ENCODE data around the gene ETFB.

Gene ETFB

DNA sequence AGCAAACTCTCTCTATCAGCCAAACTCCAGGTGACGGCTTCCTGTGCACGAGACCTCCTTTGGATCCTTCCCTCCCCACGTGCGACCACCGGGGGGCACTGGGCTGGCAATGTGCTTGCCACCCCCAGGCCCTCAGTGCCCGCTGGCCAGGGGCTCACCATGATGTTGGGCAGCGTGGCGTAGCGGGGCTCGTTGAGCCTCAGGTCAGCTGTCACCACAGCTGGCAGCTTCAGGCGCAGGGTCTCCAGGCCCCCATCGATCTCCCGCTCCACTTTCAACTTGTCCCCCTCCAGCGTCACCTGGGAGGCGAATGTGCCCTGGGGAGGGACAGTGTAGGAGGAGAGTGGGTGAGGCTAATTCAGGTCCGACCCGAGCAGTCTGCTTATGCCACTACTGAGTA is 19.4 kb downstream of the ETFB start:
- DNase-seq = no peak

DNA sequence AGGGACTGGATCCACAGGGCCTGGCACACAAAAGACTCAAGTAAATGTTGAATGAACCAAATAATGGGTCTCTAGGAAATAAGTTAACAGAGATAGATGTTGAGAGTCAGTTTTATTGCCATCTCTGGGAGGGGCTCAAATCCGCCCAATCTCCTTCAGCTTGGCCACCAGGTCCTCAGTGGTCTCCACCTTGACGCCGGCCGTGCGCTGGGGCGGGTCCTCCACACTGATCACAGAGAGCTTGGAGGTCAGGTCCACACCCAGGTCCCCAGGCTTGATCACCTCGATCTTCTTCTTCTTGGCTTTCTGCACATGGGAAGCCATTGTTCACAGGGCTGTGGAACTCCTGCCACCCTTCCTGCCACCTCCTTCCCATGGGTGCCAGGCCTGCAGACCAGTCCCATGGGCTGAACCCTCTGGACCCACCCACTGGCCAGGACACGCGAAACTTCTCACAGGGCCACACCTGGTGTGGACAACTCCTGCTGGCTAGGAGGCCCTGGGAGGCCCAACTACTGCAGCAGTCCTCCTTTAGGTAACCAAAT is 21.0 kb downstream of the ETFB start:
- no peak for DNase-seq

DNA sequence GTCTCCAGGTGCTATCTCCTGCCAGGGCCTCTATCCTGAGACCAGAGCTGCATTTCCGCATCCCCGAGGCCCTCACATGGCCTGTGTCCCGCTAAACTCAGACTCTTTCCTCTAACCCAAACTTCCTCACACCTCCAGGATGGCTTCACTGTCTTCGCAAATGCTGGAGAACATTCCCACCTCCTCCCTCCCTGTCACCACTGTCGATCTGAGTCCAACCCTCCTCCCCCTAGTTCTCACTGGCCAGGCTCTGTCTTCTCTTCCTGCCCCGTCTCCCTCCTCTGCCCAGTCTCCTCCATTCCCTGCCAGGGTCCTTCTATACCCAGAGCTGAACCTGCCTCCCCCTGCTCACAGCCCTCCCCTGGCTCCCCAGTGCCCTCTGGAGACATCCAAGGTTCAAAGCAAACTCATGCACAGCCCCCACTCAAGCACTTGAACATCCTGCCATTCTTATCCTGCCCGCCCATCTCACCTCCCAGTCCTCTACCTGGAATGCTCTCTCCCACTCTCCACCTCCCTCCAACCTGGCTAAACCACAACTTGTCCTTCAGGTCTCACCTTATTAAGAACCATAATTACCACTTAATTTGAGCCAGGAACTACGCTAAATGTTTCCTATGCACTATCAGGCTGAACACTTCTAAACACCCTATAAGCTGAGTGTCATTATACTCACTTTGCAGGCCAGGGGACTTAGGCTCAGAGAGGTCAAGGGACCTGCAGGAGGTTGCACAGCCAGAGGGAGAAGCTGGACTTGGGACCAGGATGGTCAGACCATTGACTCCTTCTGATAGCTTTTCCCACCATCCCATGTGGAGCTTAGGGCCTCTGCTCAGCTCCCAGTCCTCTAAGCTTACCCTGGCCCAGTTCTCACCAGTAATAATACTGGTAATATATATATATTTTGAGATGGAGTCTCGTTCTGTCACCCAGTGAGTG is 23.3 kb downstream of the ETFB start:
- DNase-seq = no peak

DNA sequence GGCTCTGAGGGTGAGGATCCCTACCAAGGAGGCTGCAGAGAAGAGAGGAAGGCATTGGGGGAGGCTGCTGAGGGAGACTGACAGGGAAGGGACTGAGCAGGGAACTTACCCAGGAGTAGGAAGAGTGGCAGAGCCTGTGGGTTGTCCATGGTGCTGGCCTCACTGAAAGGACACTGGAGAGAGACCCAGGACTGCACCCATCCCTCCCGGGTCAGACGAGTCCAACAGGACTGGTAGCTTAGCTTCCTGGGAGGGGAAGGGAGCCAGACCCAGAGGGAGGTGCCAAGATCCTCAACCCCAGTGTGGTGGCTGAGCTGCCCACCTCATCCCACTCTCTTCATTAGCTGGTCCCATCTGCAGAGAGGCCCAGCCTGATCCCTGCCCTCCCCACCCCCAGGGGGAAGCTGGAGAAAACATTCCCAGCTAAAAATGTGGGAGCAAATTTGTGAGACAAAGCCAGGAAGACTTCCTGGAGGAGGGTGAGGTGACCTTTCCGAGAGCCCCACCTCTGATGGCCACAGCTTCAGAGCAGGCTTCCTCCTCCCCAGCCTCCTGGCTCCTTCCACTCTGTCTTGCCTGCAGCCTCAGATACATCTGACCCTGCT is 24.1 kb downstream of the ETFB start, which contains the start of gene VSIG10L:
Gene VSIG10L (minus strand): TSS at position 164 of the 605 bp plus-strand sequence. CDS start 15 bp downstream, at position 149.
- DNase-seq = no peak

DNA sequence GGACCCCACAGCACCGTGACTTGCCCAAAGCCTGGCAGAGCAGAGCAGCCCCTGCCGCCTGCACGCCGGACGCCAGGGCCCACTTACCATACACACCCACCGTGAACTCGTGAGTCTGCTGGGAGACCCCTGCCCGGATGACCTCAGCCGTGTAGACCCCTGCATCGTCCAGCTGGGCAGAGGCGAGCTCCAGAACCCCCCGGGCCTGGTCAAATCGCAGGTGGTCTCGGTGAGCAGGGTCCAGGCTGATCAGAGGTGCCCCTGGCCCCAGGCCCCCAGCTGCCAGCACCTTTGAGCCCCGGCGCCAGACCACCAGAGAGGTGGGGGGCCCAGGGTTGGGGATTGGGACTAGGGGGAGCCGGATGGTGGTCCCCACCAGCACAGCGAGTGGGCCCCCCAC is 25.1 kb downstream of the ETFB start:
- DNase-seq = no peak

DNA sequence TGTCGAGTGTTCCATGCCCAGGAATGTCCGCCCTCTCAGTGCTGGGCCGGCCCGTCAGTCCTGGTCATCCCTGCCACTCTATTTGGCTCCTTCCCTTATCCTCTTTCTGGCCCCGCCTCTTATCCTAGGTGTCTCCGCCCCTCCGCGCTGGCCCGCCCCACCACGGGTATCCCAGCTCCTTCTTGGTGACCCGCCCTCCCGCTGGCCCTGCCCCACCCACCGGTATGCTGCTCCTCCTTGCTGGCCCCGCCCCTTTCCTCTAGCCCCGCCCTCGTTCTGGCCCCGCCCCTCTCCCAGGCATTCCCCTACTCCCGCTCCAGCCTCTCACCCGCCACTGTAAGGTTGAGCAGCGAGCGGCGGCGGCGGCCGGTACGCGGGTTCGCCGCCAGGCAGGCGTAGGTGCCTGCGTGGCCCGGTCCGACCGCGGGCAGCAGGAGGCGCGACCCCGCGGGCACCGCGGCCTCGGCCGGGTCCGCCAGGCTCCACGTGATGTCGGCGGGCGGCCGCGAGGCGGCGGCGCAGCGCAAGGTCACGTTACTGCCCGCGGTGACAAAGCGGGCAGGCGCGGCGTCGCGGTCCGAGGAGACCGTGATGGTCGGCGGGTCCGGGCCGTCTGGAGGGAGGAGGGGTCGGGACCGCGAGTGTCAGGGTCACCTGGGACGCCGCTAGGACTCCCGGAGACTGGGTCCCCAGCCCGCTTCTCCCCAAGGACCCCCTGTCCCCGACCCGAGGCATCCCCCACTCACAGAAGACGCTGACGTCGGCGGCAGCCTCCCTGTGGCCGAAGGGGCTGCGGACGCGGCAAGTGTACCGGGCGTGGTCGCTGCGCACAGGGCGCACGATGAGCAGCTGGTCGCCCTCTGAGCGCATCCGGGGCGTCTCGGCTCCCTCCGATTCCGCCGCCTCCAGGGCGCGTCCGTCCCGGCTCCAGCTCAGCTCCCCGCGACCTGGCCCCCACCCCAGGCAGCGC is 26.2 kb downstream of the ETFB start:
- peak; percentile 55 for DNase-seq

DNA sequence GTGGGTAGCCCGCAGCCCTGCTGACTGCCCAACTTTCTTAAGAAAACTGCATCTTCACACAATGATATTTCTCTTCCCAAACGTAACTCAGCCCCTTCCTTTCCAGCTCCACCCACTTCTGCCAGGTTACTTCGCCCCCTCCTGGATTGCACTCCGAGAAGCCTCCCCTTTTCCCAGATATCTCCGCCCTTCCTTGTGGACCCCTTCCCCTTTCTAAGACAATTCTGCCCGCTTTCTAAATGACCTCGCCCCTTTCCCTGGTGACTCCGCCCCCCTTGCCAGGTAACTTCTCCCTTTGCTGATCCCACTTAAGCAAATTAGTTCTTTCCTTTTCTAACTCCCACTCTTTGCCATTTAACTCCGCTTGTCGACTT is 26.9 kb downstream of the ETFB start:
- DNase-seq = peak; percentile 30

DNA sequence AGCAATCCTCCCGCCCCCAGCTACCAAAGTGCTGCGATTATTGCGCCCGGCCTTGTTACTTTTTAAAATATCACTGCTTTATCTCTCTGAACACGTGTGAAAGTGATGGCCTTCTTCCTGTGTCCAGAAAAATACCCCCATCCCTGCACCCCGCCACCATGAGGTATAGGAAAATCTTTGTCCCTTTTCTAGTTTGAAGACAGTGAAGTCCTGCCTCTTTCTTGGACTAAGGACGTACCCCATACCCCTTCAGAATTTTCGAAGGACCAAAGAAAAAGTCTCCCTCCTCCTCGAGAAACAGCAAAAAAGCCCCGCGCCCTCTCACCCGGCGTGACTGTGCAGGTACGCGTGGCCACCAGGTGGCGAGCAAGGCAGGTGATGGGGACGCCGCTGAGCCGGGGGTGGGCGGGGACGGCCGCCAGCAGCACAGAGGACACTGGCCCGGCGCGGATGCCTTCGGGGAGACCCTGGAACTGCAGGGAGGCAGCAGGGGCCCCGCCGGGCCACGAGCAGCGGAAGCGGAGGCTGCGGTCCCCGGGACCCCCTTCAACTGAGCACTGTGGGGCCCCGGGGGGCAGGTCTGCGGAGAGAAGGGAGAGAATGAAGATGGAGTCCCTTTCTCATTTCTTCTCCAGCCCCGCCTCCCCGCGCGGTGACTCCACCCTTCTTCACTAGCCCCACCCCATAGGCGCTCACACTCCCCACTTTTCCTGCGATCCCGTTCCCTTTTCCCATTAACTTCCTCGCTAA is 27.4 kb downstream of the ETFB start:
- peak; percentile 64 for DNase-seq

DNA sequence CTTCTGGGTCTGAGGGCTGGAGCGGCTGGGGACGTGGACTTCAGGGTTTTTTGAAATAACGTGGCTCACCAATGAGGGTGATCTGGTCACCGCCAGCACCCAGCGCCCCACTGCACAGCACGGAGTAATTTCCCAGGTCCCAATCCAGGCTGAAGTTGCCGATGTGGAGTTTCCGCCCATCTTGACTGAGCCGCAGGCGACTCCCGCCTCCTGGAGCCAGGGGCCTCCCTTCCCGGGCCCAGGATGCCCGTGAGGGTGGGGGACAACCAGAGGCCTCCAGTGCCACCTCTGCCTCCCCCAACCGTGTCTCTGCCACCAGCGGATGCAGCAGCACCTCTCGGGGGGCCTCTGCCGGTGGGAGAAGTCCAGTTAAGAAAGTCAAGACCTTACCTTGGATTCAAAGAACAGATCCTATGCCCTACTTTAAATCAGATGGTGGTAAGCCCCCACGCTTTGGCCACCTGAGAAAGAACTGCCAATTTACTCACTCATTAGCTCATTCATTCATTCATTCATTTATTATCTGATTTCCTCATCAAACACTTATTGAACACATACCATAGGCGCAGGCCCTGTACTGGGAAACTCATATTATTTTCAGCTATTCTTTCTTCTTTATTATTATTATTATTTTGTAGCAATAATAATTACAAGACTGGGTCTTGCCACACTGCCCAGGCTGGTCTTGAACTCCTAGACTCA is 28.2 kb downstream of the ETFB start:
- no peak for DNase-seq

DNA sequence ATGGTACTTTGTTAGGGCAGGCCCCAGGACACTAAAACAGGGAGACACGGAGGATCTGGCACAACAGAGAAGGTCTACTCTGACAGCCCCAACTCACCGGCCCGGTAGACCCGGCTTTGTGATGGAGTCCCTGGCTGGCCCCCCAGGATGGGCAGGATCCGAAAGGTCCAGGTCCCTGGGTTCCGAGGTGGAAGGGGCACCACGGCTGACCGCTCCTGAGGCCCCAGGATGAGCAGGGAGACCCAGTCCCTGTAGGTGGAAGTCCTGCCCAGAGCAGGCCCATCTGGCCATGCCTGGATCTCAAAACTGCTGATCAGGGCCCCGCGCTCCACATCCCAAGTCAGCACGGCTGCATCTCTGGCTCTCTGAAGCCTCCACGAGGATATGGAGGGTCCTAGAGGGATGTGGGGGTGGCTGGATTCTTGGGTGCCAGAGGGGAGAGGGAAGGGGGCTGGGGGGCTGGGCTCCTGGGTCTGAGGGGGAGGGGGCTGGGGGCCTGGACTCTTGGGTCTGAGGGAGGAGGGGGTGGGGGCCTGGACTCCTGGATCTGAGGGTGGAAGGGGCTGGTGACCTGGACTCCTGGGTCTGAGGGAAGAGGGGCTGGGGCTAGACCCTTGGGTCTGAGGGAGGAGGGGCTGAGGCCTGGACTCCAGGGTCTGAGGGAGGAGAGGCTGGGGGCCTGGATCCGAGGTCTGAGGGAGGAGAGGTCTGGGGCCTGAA is 28.9 kb downstream of the ETFB start:
- no peak for DNase-seq

DNA sequence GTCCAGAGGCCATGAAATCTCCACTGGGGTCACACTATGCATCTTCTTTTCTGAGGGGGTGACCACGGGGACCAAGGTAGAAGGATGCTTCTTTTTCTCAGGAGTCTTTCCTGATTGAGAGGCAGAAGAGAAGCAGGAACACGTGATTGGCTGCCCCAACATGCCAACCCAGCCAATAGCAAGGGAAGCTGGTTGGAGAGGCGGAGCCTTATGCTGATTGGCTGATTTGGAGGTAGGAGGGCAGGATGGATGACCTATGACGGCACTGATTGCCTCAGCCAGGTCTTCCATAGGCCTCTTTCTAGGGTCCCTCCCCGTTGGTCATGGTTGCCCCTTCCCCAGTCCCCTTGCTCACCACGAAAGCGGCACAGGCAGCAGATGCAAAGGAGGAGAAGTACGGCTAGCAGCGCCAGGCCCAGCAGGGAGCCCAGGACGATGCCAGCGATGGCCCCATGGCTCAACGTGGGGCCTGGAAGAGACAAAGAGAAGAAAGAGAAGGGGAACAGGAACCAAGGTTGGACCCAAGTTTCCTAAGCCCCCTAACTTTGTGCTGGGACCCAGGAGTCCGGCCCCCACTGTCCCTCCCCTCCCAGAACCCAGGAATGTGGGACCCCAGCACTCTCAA is 32.2 kb downstream of the ETFB start:
- DNase-seq = no peak

DNA sequence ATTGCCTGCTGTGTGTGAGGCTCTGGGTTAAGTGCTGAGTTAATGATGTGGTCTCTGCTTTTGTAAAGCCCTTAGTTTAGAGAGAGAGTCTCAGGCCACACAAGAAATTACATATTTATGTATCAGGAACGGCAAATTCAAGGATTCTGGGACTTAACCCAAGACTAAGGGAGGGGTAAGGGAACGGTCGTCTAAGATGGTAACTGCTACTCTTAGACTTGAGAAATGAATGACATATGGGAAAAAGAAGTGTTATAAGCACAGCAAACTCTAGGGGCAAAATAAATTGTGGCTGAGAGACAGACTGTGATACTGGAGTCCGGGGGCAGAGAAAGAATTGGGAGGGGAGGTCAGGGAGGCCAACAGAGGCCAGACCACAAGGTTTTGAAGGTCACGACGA is 34.5 kb downstream of the ETFB start:
- no peak for DNase-seq

DNA sequence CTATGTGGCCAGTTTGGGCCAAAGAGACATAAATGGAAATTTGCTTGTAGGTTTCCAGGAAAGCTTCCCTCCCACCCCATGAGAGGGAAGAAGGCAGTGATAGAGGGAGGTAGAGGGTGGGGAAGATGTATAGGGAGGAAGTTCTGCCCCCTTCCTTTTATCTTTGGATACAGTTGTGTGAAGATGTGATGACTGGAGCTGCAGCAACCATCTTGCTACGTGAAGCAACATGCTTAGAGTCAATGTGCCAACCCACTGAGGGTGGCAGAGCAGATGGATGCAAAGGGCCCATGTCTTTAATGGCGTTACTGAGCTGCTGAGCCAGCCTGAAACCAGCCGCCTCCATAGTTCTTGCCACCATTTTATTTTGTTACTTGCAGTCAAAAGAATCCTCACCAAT is 35.0 kb downstream of the ETFB start:
- no peak for DNase-seq

DNA sequence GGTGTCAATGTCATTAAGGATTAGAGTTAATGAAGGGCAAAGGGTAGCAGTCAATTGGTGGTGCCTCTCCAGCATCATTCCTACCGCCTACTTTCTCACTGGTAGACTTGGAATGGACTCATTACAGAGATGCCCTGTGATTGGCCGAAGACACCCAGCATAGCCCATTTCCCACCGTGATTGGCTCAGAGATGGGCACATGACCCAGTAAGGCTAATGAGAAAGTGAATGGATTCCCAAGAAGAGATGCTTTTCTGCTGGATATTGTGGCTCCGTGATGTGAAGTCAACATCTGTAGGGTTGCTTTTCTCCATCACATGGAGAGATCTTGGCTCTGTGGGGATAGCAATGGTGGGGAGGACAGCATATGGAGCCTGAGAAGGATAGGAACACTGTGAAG is 35.8 kb downstream of the ETFB start:
- DNase-seq = no peak

DNA sequence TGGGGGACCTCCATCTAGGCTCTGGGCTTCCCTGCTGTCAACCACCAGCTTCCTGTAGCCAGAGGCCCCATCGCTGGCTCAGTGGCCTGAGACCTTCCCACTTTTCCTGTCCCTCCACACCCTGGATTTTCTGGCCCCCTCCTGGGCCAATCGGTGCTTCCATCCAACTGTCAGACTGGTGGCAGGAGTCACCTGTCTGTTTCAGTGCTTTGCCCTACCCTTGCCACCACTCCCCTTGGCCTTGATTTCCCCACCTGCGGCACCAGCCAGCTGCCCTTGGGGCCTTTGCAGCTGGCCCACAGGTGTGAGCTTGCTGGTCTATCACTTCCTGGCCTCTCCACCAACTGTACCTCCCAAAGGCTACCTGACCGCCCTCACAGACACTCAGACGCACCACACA is 36.8 kb downstream of the ETFB start:
- DNase-seq = no peak

DNA sequence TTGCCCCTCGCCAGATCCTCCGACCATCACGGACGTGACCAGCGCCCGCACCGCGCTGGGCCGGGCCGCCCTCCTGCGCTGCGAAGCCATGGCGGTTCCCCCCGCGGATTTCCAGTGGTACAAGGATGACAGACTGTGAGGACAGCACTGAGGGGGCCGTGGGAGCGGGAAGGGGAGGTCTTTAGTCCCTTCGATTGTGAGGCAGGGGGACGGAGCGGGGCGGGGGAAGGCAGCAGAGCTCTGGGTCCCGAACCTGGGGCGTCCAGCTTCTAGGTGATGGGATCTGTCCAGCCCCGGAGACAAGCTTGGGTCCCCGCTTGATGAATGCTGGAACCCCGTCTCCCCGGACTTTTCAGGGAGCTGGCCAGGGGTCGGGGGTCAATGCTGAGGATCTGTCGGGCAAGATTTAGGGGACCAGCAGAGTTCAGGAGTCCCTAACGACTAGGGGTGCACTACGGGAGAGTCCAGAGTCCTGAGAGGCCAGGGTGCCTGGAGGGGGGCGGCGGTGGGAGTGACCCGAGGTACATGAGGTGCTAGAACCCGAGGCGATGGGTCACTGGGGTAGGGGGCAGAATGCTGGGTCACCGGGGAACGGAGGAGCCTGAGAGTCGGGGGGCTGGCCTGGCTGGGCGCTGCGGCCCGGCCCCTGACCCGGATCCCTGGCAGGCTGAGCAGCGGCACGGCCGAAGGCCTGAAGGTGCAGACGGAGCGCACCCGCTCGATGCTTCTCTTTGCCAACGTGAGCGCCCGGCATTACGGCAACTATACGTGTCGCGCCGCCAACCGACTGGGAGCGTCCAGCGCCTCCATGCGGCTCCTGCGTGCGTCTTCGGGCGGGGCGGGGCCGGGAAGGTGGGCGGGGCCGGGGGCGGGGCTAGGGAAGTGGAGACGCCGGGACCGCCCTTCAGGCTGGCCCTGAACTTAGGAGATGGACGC is 38.9 kb downstream of the ETFB start:
- DNase-seq = no peak

DNA sequence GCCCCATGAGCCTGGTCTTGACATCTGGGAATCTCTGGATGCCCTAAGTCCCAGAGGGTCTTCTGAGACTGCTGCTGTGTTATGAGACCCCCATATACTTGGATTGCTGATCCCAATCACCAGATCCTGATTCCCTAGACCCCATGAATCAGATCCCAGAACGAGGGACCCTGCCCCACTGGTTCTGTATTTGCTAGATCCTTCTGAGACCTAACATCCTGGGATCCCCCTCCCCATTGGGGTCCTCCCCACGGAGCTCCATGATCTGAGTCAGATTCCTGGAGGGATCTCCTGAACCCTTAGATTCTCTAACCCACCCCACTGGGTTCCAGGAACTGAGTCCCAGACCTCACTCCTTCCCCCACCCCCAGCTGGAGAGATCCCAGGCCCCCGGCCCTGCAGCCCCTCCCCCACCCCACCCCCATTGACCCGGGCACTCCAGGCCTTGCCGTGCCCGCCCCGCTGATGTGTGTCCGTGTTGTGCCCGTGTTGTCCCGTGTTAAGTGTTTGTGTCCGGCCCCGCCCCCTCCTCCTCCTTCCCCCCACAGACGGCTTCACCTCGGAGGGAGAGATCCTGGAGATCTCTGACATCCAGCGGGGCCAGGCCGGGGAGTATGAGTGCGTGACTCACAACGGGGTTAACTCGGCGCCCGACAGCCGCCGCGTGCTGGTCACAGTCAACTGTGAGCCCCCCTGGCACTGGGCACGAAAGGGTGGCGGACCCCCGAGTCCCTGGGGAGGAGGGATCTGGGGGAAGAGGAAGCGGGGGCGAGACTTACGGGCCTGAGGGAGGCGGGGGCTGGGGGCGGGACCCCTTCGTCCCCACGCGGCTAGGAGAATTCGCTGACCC is 39.7 kb downstream of the ETFB start:
- no peak for DNase-seq
